ENCODE results near the gene DIO1.

DNA sequence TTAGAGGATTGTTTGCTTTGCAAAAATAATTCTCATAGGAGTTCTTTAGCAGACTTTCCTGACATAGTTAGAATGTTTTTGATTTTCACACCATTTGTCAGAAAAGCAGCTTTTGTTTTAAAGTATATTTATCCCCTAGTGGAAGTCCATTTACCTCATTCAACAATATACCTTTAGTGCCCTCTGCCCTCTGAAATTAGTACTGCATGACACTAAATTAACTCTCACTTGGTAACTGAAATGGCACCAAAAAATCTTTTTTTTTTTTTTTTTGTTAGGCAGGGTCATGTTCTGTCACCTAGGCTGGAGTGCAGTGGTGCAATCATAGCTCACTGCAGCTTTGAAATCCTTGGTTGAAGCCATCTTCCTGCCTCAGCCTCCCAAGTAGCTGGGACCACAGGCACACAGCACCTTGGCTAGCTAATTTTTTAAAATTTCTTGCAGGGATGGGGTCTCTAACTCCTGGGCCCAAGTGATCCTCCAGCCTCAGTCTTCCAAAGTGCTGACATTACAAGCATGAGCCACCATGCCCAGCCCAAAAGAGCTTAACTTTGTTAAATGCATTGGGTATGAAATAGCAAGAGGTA lies 65.8 kb downstream of the DIO1 start:
- TF ChIP-seq, protein P1, sequence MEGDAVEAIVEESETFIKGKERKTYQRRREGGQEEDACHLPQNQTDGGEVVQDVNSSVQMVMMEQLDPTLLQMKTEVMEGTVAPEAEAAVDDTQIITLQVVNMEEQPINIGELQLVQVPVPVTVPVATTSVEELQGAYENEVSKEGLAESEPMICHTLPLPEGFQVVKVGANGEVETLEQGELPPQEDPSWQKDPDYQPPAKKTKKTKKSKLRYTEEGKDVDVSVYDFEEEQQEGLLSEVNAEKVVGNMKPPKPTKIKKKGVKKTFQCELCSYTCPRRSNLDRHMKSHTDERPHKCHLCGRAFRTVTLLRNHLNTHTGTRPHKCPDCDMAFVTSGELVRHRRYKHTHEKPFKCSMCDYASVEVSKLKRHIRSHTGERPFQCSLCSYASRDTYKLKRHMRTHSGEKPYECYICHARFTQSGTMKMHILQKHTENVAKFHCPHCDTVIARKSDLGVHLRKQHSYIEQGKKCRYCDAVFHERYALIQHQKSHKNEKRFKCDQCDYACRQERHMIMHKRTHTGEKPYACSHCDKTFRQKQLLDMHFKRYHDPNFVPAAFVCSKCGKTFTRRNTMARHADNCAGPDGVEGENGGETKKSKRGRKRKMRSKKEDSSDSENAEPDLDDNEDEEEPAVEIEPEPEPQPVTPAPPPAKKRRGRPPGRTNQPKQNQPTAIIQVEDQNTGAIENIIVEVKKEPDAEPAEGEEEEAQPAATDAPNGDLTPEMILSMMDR (IDR thresholded peaks at IDR 0.05): peak; percentile 12 to 79 (median 64)
- TF ChIP-seq POLR2A (IDR thresholded peaks at IDR 0.05): no peak
